Neutrophil (primary cell): ENCODE results near the gene FRY.

Source experiments
- H3K27ac ChIP-seq: fragments of 200-600 bp; sonication (generic); 2 replicates; pipeline ENCODE4 v1.5.1; 2016; ENCODE audit warnings: mild to moderate bottlenecking, moderate library complexity
- H3K27me3 ChIP-seq: fragments of 200-600 bp; sonication (generic); 2 replicates; pipeline ENCODE4 v1.6.0; 2016; ENCODE audit warnings: mild to moderate bottlenecking
- H3K36me3 ChIP-seq: fragments of 200-600 bp; sonication (generic); 2 replicates; pipeline ENCODE4 v1.5.1; 2017
- H3K4me1 ChIP-seq, 2 experiments: fragments of 200-600 bp in 1 of 2; sonication (generic) in 1 of 2; 1 replicate in 1 of 2; 2 replicates in 1 of 2; pipeline versions ENCODE4 v1.5.1 to v1.6.1; 2013 to 2016; ENCODE audit warnings: low read depth in 1 of 2, low read length in 1 of 2, mild to moderate bottlenecking in 1 of 2, moderate library complexity in 1 of 2; ENCODE audit not compliant: control insufficient read depth in 1 of 2, insufficient read depth in 1 of 2
- H3K4me3 ChIP-seq, 2 experiments: fragments of 200-600 bp in 1 of 2; sonication (generic) in 1 of 2; 1 replicate in 1 of 2; 2 replicates in 1 of 2; pipeline ENCODE4 v1.5.1; 2013 to 2016; ENCODE audit warnings: low read depth in 1 of 2, low read length in 1 of 2, mild to moderate bottlenecking in 1 of 2, moderate library complexity in 1 of 2
- H3K9me3 ChIP-seq: fragments of 200-600 bp; sonication (generic); 2 replicates; pipeline ENCODE4 v1.5.1; 2016
- TF ChIP-seq, protein P1 (sequence below): fragments of 200-600 bp; sonication (generic); IDR thresholded peaks from 2 replicates; pipeline ENCODE4 v1.5.1; 2016; ENCODE audit warnings: antibody characterized with exemption

Gene FRY

GRCh38 chr13:32281096-32281495, 249.5 kb downstream of the FRY start:
- Histone ChIP-seq H3K27ac (no peak overlapping the region), H3K36me3 (peaks cover 90% of the 10 kb centered on the region), H3K4me3 (no peak overlapping the region), H3K4me1 (no peaks in the 10 kb centered on the region), H3K27me3 (no peaks in the 10 kb centered on the region), H3K9me3 (no peaks in the 10 kb centered on the region)
- TF ChIP-seq, protein P1, sequence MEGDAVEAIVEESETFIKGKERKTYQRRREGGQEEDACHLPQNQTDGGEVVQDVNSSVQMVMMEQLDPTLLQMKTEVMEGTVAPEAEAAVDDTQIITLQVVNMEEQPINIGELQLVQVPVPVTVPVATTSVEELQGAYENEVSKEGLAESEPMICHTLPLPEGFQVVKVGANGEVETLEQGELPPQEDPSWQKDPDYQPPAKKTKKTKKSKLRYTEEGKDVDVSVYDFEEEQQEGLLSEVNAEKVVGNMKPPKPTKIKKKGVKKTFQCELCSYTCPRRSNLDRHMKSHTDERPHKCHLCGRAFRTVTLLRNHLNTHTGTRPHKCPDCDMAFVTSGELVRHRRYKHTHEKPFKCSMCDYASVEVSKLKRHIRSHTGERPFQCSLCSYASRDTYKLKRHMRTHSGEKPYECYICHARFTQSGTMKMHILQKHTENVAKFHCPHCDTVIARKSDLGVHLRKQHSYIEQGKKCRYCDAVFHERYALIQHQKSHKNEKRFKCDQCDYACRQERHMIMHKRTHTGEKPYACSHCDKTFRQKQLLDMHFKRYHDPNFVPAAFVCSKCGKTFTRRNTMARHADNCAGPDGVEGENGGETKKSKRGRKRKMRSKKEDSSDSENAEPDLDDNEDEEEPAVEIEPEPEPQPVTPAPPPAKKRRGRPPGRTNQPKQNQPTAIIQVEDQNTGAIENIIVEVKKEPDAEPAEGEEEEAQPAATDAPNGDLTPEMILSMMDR: no peak

DNA sequence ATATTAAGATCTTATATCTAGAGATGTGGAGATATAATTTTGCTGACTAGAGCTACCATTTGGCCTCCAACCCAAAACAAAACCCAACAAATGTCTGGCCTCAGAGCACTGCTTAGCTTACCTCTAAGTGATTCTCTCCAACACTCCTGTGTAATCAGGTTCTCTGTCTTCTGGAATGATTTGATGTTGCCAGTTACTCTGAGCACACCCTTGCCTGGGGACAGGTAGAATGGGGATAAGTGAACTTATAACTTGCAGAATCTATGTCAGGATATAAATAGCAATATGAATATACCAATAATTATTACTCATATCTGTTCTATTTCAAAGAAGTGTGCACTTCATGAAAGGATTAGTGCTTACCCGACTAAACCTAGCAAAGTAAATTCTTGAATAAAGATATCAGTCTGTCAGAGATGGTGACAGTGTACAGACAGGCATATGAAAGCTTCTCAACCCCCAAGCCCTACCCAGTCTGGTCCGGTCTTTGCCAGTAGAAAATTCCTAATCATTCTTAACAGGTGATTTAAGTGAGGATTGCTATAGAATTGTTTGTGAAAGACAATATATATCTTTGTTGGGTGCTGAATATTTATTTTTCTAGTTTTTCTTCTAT, 250.6 kb downstream of the FRY start:
- TF ChIP-seq, protein P1: no peak
- Histone ChIP-seq H3K27me3 (no peaks in the 10 kb centered on the region), H3K9me3 (no peaks in the 10 kb centered on the region), H3K4me1 (no peaks in the 10 kb centered on the region), H3K27ac (no peak overlapping the region), H3K36me3 (peaks cover 81% of the 10 kb centered on the region), H3K4me3 (no peak overlapping the region)

- Histone ChIP-seq H3K4me1 (no peaks in the 10 kb centered on the region), H3K27me3 (no peaks in the 10 kb centered on the region), H3K4me3 (no peak overlapping the region), H3K27ac (no peak overlapping the region), H3K36me3 (peaks cover 79% of the 10 kb centered on the region), H3K9me3 (no peaks in the 10 kb centered on the region)
- TF ChIP-seq, protein P1: no peak
Measured at GRCh38 chr13:32284927-32285632, 253.5 kb downstream of the FRY start.

- no peak overlapping the region for H3K4me3 ChIP-seq
- TF ChIP-seq, protein P1: no peak
- no peaks in the 10 kb centered on the region for H3K27me3 ChIP-seq
- H3K27ac ChIP-seq: no peak overlapping the region
- H3K36me3 ChIP-seq: peaks cover 77% of the 10 kb centered on the region
- H3K4me1 ChIP-seq: no peaks in the 10 kb centered on the region
- H3K9me3 ChIP-seq: no peaks in the 10 kb centered on the region
Measured at GRCh38 chr13:32285633-32285965, 254.0 kb downstream of the FRY start.

- peaks cover 17% of the 10 kb centered on the region for H3K27me3 ChIP-seq
- peaks cover 2 to 6% of the 10 kb centered on the region in 2 experiments for H3K4me1 ChIP-seq
- H3K36me3 ChIP-seq: peaks cover 67% of the 10 kb centered on the region
- no peak overlapping the region for H3K4me3 ChIP-seq
- no peak overlapping the region for H3K27ac ChIP-seq
- H3K9me3 ChIP-seq: no peaks in the 10 kb centered on the region
- TF ChIP-seq, protein P1: no peak
Measured at GRCh38 chr13:32297206-32297605, 265.6 kb downstream of the FRY start.
